HCT116 (cell line): Measurements from ENCODE around the gene RASSF3.

Source experiments
- ZNF274 ChIP-seq: fragments of 200-500 bp; sonication (Bioruptor generic); IDR thresholded peaks from 2 replicates; pipeline ENCODE4 v1.6.1; 2014; ENCODE audit warnings: mild to moderate bottlenecking, low read depth, low read length, inconsistent platforms
- TF ChIP-seq, protein P1 (sequence below), 3 experiments: fragments of 200-600 bp in 1 of 3; sonication (generic) in 1 of 3; IDR thresholded peaks in 2 of 3; conservative IDR thresholded peaks in 1 of 3; 2 replicates each; pipeline ENCODE4 v1.5.1; 2012 to 2017; ENCODE audit warnings: low read depth in 2 of 3, low read length in 2 of 3, antibody characterized with exemption in 1 of 3, borderline replicate concordance in 1 of 3, control low read depth in 1 of 3, mild to moderate bottlenecking in 1 of 3, mixed read lengths in 1 of 3, mixed run types in 1 of 3, moderate library complexity in 1 of 3; ENCODE audit not compliant: insufficient read depth in 1 of 3

GRCh38 chr12:64743206-64743605 is 132.9 kb downstream of the RASSF3 start:
- no peak for TF ChIP-seq ZNF274
- TF ChIP-seq, protein P1, sequence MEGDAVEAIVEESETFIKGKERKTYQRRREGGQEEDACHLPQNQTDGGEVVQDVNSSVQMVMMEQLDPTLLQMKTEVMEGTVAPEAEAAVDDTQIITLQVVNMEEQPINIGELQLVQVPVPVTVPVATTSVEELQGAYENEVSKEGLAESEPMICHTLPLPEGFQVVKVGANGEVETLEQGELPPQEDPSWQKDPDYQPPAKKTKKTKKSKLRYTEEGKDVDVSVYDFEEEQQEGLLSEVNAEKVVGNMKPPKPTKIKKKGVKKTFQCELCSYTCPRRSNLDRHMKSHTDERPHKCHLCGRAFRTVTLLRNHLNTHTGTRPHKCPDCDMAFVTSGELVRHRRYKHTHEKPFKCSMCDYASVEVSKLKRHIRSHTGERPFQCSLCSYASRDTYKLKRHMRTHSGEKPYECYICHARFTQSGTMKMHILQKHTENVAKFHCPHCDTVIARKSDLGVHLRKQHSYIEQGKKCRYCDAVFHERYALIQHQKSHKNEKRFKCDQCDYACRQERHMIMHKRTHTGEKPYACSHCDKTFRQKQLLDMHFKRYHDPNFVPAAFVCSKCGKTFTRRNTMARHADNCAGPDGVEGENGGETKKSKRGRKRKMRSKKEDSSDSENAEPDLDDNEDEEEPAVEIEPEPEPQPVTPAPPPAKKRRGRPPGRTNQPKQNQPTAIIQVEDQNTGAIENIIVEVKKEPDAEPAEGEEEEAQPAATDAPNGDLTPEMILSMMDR (IDR thresholded peaks at IDR 0.05 in 2 of 3, conservative IDR thresholded peaks at IDR 0.05 in 1 of 3; ENCODE audit: borderline replicate concordance in 1 of 3, insufficient read depth in 1 of 3, low read depth in 2 of 3, low read length in 2 of 3): no peak
